Measurements from ENCODE around the gene KIAA1755.

Gene KIAA1755

GRCh38 chr20:38260378-38261053 lies at the start of gene KIAA1755:
Gene KIAA1755, minus strand, starts transcription at chr20:38260735. Its CDS starts 235 bp downstream, at chr20:38260500.
- peak in 52 of 58 donors; percentile 17 to 90 (median 64) for DNase-seq

- DNase-seq: no peak
These were observed 47.9 kb upstream of the KIAA1755 start for GRCh38 chr20:38308447-38308846.

GRCh38 chr20:38308047-38308438 lies 47.5 kb upstream of the KIAA1755 start:
- DNase-seq: no peak

GRCh38 chr20:38307371-38308046 lies 47.0 kb upstream of the KIAA1755 start:
- no peak for DNase-seq

- DNase-seq: no peak
These were observed 45.8 kb upstream of the KIAA1755 start for GRCh38 chr20:38306379-38306778.

- no peak for DNase-seq
These were observed 45.0 kb upstream of the KIAA1755 start for GRCh38 chr20:38305541-38305940.

- DNase-seq: peak in 17 of 58 donors; percentile 1 to 34 (median 11)
These were observed 44.4 kb upstream of the KIAA1755 start for GRCh38 chr20:38304845-38305447.

GRCh38 chr20:38303908-38304379 lies 43.4 kb upstream of the KIAA1755 start, which contains the start of gene BPI:
Gene BPI, plus strand, starts transcription at chr20:38304156. Its CDS starts 68 bp downstream, at chr20:38304224.
- peak in 4 of 58 donors; percentile 8 to 18 (median 12) for DNase-seq

GRCh38 chr20:38302786-38303185 lies 42.3 kb upstream of the KIAA1755 start:
- DNase-seq: no peak

- DNase-seq: no peak
These were observed 40.8 kb upstream of the KIAA1755 start for GRCh38 chr20:38301309-38301708.

- no peak for DNase-seq
These were observed 39.9 kb upstream of the KIAA1755 start for GRCh38 chr20:38300438-38300837.

- DNase-seq: no peak
These were observed 39.4 kb upstream of the KIAA1755 start for GRCh38 chr20:38299963-38300362.

GRCh38 chr20:38298768-38299288 lies 38.3 kb upstream of the KIAA1755 start:
- peak in 37 of 58 donors; percentile 6 to 80 (median 40) for DNase-seq

GRCh38 chr20:38297916-38298674 lies 37.6 kb upstream of the KIAA1755 start:
- DNase-seq: no peak

GRCh38 chr20:38296433-38296832 lies 35.9 kb upstream of the KIAA1755 start:
- DNase-seq: no peak

GRCh38 chr20:38295811-38296210 lies 35.3 kb upstream of the KIAA1755 start:
- DNase-seq: no peak

- no peak for DNase-seq
These were observed 33.6 kb upstream of the KIAA1755 start for GRCh38 chr20:38294076-38294591.

- no peak for DNase-seq
These were observed 33.0 kb upstream of the KIAA1755 start for GRCh38 chr20:38293491-38294065.

- DNase-seq: no peak
These were observed 31.4 kb upstream of the KIAA1755 start for GRCh38 chr20:38291966-38292365.

Measured in anterior cingulate cortex (tissue), 58 donors.